HG02678 (cell line): ENCODE data around the gene SP140L.
"Not testable (repeated sequence)": the region's sequence is repeated elsewhere in the genome, so short reads cannot be mapped to it uniquely, and the experiment has no call there.

Experiments
- ATAC-seq: cut with Tn5 transposase; IDR thresholded peaks from one replicate; pipeline ENCODE4 v1.9.1; 2021; ENCODE audit warnings: mild to moderate bottlenecking, moderate library complexity; ENCODE audit not compliant: unreplicated experiment

Gene SP140L

GRCh38 chr2:230417436-230417835 is 90.4 kb downstream of the SP140L start:
- ATAC-seq, result no peak

- ATAC-seq, result no peak
Measured at GRCh38 chr2:230418341-230419016, 91.5 kb downstream of the SP140L start.

- ATAC-seq, result no peak
Measured at GRCh38 chr2:230419181-230419580, 92.2 kb downstream of the SP140L start.

GRCh38 chr2:230422149-230422548 is 95.2 kb downstream of the SP140L start:
- no peak for ATAC-seq

- no peak for ATAC-seq
Measured at GRCh38 chr2:230423851-230424458, 97.0 kb downstream of the SP140L start.

- ATAC-seq, result no peak
Measured at GRCh38 chr2:230425377-230425776, 98.4 kb downstream of the SP140L start.

GRCh38 chr2:230429513-230429912 is 102.5 kb downstream of the SP140L start:
- ATAC-seq, result no peak

GRCh38 chr2:230430957-230431910 is 104.2 kb downstream of the SP140L start:
- ATAC-seq, result no peak

GRCh38 chr2:230434677-230435324 is 107.8 kb downstream of the SP140L start:
- no peak for ATAC-seq

GRCh38 chr2:230435431-230435830 is 108.4 kb downstream of the SP140L start:
- ATAC-seq, result no peak

- not testable (repeated sequence) for ATAC-seq
Measured at GRCh38 chr2:230439121-230439520, 112.1 kb downstream of the SP140L start.

GRCh38 chr2:230439590-230439989 is 112.6 kb downstream of the SP140L start:
- no peak for ATAC-seq

GRCh38 chr2:230441227-230441897 is 114.4 kb downstream of the SP140L start:
- peak; percentile 75 for ATAC-seq

GRCh38 chr2:230443541-230443940 is 116.5 kb downstream of the SP140L start:
- no peak for ATAC-seq

GRCh38 chr2:230444832-230445231 is 117.8 kb downstream of the SP140L start:
- ATAC-seq, result no peak

- no peak for ATAC-seq
Measured at GRCh38 chr2:230447036-230447435, 120.0 kb downstream of the SP140L start.

GRCh38 chr2:230447455-230448451 is 120.8 kb downstream of the SP140L start:
- ATAC-seq, result peak; percentile 79

- ATAC-seq, result no peak
Measured at GRCh38 chr2:230449901-230450467, 123.0 kb downstream of the SP140L start.

- no peak for ATAC-seq
Measured at GRCh38 chr2:230453006-230453405, 126.0 kb downstream of the SP140L start.
